Stomach (tissue), 4 donors: ENCODE measurements around the gene CCR4.

Experiments used
- CTCF ChIP-seq, 7 experiments: fragments of 450-650 bp in 4 of 7; fragments of 200-600 bp in 3 of 7; sonication (generic) in 3 of 7; IDR thresholded peaks; one replicate each; pipeline ENCODE4 v1.5.1; 2016 to 2019; ENCODE audit warnings: antibody characterized with exemption in 7 of 7, control low read depth in 2 of 7, mild to moderate bottlenecking in 1 of 7
- EP300 ChIP-seq: sonication (generic); formaldehyde crosslinking; IDR thresholded peaks from one replicate; pipeline ENCODE4 v1.6.1; 2017; ENCODE audit warnings: antibody characterized with exemption

GRCh38 chr3:33003308-33003707 is 51.9 kb downstream of the CCR4 start:
- TF ChIP-seq CTCF (IDR thresholded peaks at IDR 0.05), result no peak
- no peak for TF ChIP-seq EP300
